Inferior parietal cortex (tissue), 1 donor: ENCODE measurements around the gene ZNF784.

Experiments
- DNase-seq: peaks from one replicate; pipeline ENCODE4 v3.0.0-alpha.2; 2016; ENCODE audit errors: extremely low spot score

The ZNF784 gene

GRCh38 chr19:55624109-55625003 lies at the start of gene ZNF784:
ZNF784 (minus strand) TSS chr19:55624566; CDS start chr19:55624561, 5 bp downstream.
- DNase-seq: peak; percentile 89

- DNase-seq: no peak
These were observed 49.5 kb upstream of the ZNF784 start for GRCh38 chr19:55673889-55674288.

- no peak for DNase-seq
These were observed 49.1 kb upstream of the ZNF784 start for GRCh38 chr19:55673465-55673864.

- DNase-seq: no peak
These were observed 48.1 kb upstream of the ZNF784 start for GRCh38 chr19:55672418-55672817.

- no peak for DNase-seq
These were observed 46.6 kb upstream of the ZNF784 start for GRCh38 chr19:55671054-55671378.

GRCh38 chr19:55670280-55671053 lies 46.1 kb upstream of the ZNF784 start:
- DNase-seq: no peak

GRCh38 chr19:55669418-55670279 lies 45.3 kb upstream of the ZNF784 start:
- no peak for DNase-seq

GRCh38 chr19:55668603-55669348 lies 44.4 kb upstream of the ZNF784 start:
- DNase-seq: no peak

GRCh38 chr19:55667958-55668357 lies 43.6 kb upstream of the ZNF784 start:
- no peak for DNase-seq

GRCh38 chr19:55667511-55667910 lies 43.1 kb upstream of the ZNF784 start:
- no peak for DNase-seq

- DNase-seq: no peak
These were observed 42.6 kb upstream of the ZNF784 start for GRCh38 chr19:55667006-55667381.

- DNase-seq: no peak
These were observed 42.1 kb upstream of the ZNF784 start for GRCh38 chr19:55666343-55667005.

GRCh38 chr19:55663846-55664536 lies 39.6 kb upstream of the ZNF784 start:
- no peak for DNase-seq

GRCh38 chr19:55661826-55662225 lies 37.5 kb upstream of the ZNF784 start:
- no peak for DNase-seq

GRCh38 chr19:55660991-55661390 lies 36.6 kb upstream of the ZNF784 start:
- DNase-seq: no peak

GRCh38 chr19:55660404-55660803 lies 36.0 kb upstream of the ZNF784 start:
- no peak for DNase-seq

- DNase-seq: no peak
These were observed 35.5 kb upstream of the ZNF784 start for GRCh38 chr19:55659822-55660221.

- no peak for DNase-seq
These were observed 34.6 kb upstream of the ZNF784 start for GRCh38 chr19:55658846-55659459.

- no peak for DNase-seq
These were observed 32.8 kb upstream of the ZNF784 start for GRCh38 chr19:55656988-55657747.
